ENCODE data around the gene AFAP1. TPM values are rescaled to one million over a fixed set of nuclear protein-coding genes. Genes with fewer than 3 reads are reported as not detected.

AFAP1 gene
- total and polyA plus RNA-seq, 12 donors = 2.9 to 8.9 (median 5.8) TPM

DNA sequence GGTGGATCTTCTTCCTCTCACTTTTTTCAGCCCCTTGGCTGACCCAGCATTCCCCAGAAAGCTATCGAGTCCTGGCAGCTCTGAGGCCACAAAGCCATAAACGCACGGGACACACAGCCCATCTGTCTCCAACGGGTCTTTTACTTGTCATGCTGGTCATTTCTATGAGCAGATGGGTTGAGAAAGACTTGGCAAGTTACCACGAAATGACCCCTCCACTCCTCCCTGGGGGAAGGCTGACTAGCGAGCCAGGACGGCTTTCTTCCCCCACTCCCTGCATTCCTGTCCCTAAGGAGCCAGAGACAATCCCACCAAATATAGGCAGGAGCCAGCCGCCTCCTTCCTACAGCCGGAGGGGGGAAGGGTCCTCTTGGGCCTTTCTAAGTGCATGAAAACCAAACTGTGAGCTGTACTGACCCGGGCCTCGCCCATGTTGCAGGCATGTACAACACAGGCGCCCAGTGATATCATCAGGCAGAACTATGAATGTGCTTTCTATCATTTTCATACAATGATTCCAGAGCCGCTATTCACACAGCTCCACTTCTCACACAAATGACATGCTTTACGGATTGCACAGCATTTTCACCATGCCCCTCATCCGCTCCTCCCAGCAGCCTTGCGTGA is 28.6 kb downstream of the AFAP1 start:
- Histone ChIP-seq H3K9me3 (no peaks in the 10 kb centered on the region), H3K4me3 (peak overlapping the region in 3 of 10 donors; percentile 5 to 10 (median 5)), H3K27me3 (no peaks in the 10 kb centered on the region), H3K4me1 (peaks cover 0 to 47% (median 10%) of the 10 kb centered on the region in 9 donors), H3K27ac (peak overlapping the region in 9 of 10 donors; percentile 45 to 75 (median 66)), H3K36me3 (no peaks in the 10 kb centered on the region)
- 59 to 62% methylated on average over 16 of the region's 16 CpGs for WGBS, 2 donors
- peak; percentile 29 to 32 for DNase-seq
- TF ChIP-seq, protein P1, sequence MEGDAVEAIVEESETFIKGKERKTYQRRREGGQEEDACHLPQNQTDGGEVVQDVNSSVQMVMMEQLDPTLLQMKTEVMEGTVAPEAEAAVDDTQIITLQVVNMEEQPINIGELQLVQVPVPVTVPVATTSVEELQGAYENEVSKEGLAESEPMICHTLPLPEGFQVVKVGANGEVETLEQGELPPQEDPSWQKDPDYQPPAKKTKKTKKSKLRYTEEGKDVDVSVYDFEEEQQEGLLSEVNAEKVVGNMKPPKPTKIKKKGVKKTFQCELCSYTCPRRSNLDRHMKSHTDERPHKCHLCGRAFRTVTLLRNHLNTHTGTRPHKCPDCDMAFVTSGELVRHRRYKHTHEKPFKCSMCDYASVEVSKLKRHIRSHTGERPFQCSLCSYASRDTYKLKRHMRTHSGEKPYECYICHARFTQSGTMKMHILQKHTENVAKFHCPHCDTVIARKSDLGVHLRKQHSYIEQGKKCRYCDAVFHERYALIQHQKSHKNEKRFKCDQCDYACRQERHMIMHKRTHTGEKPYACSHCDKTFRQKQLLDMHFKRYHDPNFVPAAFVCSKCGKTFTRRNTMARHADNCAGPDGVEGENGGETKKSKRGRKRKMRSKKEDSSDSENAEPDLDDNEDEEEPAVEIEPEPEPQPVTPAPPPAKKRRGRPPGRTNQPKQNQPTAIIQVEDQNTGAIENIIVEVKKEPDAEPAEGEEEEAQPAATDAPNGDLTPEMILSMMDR (IDR thresholded peaks at IDR 0.05) = no peak
- ATAC-seq = peak; percentile 32 to 78 (median 70)
- intact Hi-C loops (cut with DNase I) = loop anchor here in 1 of 10 donors (10.0 kb wide), 1 partner anchor 96 kb away; no protein-coding TSS in a partner anchor

DNA sequence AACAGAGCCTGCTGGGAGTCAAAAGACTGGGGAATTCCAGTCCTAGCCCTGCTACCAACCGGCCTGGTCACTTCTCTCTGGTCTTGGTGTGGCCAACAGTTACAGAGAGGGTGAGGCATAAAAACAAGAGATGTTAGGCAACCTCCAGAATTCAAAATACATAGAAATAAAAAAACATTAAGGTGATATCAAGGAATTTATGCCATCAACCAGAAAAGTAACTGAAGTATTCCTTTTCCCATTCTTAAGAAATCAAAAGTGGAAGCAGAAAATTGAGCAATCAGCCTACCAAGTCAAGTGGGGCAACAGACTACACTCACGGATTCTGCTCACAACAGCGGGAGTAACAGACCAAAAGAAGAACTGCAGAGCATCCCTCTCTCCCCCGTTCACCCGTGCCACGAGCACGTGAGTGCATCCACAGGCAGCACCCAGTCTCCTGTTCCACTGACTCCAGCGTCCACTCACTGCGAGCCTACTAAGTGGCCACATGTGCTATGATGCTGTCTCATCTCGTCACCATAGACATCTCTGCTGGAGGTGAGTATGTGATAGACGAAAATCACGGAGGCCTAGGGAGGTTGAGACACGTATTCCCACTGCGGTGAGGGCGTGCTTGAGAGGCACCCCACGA is 29.3 kb downstream of the AFAP1 start:
- 80 to 82% methylated on average over 16 of the region's 16 CpGs for WGBS, 2 donors
- DNase-seq (no peak), ATAC-seq (peak in 7 of 8 donors; percentile 8 to 50 (median 29))
- H3K4me3 ChIP-seq = peak overlapping the region in 1 of 10 donors; percentile 5
- no peaks in the 10 kb centered on the region for H3K36me3 ChIP-seq
- H3K9me3 ChIP-seq = no peaks in the 10 kb centered on the region
- TF ChIP-seq, protein P1 (IDR thresholded peaks at IDR 0.05) = no peak
- intact Hi-C loops (cut with DNase I) = loop anchor here in 1 of 10 donors (10.0 kb wide), 1 partner anchor 96 kb away; no protein-coding TSS in a partner anchor
- H3K4me1 ChIP-seq = peaks cover 0 to 54% (median 13%) of the 10 kb centered on the region in 9 donors
- H3K27me3 ChIP-seq = no peaks in the 10 kb centered on the region
- peak overlapping the region in 9 of 10 donors; percentile 45 to 75 (median 66) for H3K27ac ChIP-seq

DNA sequence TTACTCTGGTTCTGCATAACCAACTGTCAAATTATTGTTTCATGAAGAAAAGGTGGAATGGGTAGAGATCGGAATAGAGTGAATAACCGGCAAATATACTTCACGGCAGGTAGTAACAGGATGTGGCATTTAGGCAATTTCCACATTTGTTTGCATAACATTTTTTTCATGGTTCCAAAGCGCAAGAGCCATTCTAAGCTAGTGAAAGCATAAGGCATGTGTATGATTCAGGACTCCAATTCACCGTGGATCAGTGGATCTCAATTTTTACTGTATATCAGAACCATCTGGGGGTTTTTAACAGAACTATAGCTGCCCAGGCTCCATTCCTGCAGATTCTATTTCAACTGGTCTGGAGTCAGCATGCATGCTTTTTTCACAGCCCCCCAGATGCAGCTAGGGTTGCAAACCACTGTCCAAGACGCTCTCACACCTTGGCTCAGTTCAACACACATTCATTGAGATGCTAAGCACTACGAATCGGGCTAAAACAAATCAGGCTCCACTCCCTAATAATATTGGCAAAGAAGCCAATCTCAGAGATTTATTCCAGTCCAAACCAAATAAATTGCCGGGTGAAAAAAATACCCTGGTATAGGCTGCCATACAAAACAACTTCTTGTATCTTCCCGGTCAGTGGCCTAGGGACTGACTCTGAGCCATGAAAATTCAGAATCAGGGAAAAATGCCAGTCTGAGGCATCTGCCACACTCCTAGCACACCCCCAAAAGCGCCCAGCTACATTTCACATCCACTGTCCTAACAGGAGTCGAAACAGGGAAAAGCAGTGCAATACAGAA is 30.0 kb downstream of the AFAP1 start:
- TF ChIP-seq, protein P1 (IDR thresholded peaks at IDR 0.05) = no peak

DNA sequence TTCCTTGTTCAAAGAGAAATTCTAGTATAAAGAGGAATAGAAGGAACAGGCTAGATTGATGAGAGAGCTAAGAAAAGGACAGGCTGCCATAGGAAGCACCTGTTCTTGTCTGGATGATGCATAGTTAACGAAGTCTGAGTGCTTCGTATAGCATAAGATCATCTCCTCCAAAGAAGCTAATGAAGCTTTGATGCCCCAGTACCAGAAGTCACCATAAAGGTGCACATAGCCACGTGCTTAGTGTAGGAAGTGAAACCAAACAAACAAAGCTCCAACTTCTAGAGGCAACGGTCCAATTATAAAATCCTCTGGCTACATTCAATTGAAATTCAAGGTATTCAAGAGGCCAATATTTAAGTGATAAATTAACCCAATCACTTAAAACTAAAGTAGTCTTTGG is 31.0 kb downstream of the AFAP1 start:
- 68 to 74% methylated on average over 4 of the region's 4 CpGs for WGBS, 2 donors
- no peaks in the 10 kb centered on the region for H3K9me3 ChIP-seq
- no peak overlapping the region for H3K27ac ChIP-seq
- no peak for DNase-seq
- intact Hi-C loops (cut with DNase I) = loop anchor here in 1 of 10 donors (5.0 kb wide), 1 partner anchor 41 kb away; no protein-coding TSS in a partner anchor
- H3K4me1 ChIP-seq = peaks cover 3 to 71% (median 22%) of the 10 kb centered on the region in 9 donors
- no peaks in the 10 kb centered on the region for H3K27me3 ChIP-seq
- ATAC-seq = no peak
- no peaks in the 10 kb centered on the region for H3K36me3 ChIP-seq
- H3K4me3 ChIP-seq = no peak overlapping the region
- TF ChIP-seq, protein P1 (IDR thresholded peaks at IDR 0.05) = no peak

More for the DNA sequence above, 30.0 kb downstream of the AFAP1 start:
- H3K27me3 ChIP-seq = no peaks in the 10 kb centered on the region
- intact Hi-C loops (cut with DNase I) = loop anchor here in 2 of 10 donors (5.0 to 10.0 kb wide), 2 partner anchors 42 to 95 kb away; no protein-coding TSS in a partner anchor
- peak overlapping the region in 1 of 10 donors; percentile 5 for H3K4me3 ChIP-seq
- peak overlapping the region in 9 of 10 donors; percentile 45 to 75 (median 66) for H3K27ac ChIP-seq
- DNase-seq (no peak), ATAC-seq (peak in 1 of 8 donors; percentile 28)
- WGBS, 2 donors = 81 to 84% methylated on average over 12 of the region's 12 CpGs
- H3K36me3 ChIP-seq = no peaks in the 10 kb centered on the region
- H3K4me1 ChIP-seq = peaks cover 1 to 61% (median 14%) of the 10 kb centered on the region in 9 donors
- no peaks in the 10 kb centered on the region for H3K9me3 ChIP-seq
